ENCODE results near the gene TEX11. TPM values are rescaled to one million over a fixed set of nuclear protein-coding genes. Genes with fewer than 3 reads are reported as not detected.

The TEX11 gene
- total and polyA plus RNA-seq, 8 donors, result 0.18 to 4.6 (median 1.6) TPM; not detected in 5

DNA sequence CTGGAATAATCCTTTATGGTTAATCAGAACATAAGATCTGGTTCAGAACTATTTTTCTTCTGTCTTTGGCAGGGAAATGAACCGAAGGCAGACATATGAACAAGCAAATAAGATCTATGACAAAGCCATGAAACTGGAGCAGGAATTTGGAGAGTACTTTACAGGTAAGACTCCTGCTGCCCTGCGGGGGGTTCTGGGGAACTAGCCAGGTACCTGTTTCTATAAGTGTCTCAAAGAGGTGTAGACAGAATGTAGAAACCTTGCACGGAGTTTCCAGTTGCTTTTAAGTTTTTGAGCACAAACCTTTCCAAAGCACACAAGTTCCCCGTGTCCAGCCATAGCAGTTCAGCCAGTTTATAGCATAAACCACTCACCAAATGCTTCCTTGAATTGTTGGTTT lies 407.7 kb downstream of the TEX11 start:
- H3K27me3 ChIP-seq, result no peaks in the 10 kb centered on the region
- intact Hi-C loops (cut with DNase I; ENCODE audit: low total_unique reads), result no loop called here
- WGBS, 5 donors, result 74 to 95% (median 85%) methylated on average over 4 of the region's 4 CpGs

DNA sequence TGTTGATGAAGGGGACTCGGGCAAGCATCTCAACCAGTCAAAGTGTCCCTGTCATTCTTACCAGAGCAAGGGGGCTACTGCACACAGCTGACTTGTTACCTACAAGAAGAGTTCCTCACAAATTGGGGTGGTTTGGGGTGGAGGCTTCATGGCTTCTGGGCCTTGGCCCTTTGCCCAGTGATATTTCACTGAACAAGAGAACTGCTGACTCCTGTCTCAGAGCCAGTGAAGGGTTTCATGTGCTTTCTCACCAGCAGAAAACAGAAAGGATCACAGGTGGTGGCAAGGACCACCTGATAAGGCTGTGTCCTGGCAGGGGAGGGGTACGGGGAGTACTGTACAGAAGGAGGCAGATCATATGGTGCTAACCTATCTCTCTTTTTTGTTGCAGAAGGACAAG lies 410.4 kb downstream of the TEX11 start:
- 61 to 90% (median 77%) methylated on average over 2 of the region's 2 CpGs for WGBS, 5 donors

More for the DNA sequence above, 407.7 kb downstream of the TEX11 start:
- no peak overlapping the region for H3K27ac ChIP-seq
- no peaks in the 10 kb centered on the region for H3K9me3 ChIP-seq
- H3K4me1 ChIP-seq, result no peaks in the 10 kb centered on the region
- DNase-seq, result no peak
- no peak for TF ChIP-seq POLR2AphosphoS5 (IDR thresholded peaks at IDR 0.05)
- TF ChIP-seq POLR2A (IDR thresholded peaks at IDR 0.05), result no peak
- TF ChIP-seq, protein P1, sequence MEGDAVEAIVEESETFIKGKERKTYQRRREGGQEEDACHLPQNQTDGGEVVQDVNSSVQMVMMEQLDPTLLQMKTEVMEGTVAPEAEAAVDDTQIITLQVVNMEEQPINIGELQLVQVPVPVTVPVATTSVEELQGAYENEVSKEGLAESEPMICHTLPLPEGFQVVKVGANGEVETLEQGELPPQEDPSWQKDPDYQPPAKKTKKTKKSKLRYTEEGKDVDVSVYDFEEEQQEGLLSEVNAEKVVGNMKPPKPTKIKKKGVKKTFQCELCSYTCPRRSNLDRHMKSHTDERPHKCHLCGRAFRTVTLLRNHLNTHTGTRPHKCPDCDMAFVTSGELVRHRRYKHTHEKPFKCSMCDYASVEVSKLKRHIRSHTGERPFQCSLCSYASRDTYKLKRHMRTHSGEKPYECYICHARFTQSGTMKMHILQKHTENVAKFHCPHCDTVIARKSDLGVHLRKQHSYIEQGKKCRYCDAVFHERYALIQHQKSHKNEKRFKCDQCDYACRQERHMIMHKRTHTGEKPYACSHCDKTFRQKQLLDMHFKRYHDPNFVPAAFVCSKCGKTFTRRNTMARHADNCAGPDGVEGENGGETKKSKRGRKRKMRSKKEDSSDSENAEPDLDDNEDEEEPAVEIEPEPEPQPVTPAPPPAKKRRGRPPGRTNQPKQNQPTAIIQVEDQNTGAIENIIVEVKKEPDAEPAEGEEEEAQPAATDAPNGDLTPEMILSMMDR (IDR thresholded peaks at IDR 0.05), result no peak
- TF ChIP-seq EP300 (IDR thresholded peaks at IDR 0.05), result no peak
- H3K36me3 ChIP-seq, result peaks cover 6 to 81% (median 73%) of the 10 kb centered on the region in 4 donors
- H3K4me3 ChIP-seq, result no peak overlapping the region

DNA sequence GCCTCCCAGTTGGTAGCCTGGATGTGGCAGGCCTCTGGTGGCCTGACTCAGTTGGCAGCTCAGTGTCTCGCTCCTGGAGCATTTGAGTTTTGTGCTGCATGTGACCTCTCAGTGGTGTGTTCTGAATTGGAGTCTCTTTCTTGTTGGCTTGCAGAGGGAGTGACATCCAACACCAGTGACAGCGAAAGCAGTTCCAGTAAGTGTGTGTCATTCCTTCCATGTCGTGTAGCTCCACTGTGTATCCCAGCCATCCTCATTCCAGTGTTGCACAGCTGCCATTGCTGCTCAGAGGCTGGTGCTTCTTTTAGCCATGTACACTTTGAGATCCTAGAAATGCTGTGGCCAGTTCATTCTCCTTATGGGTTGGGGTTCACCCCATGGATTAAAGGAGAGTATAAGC lies 411.5 kb downstream of the TEX11 start:
- 74 to 92% (median 89%) methylated on average over 2 to 3 of the region's 3 CpGs for WGBS, 5 donors
- no peak overlapping the region for H3K4me3 ChIP-seq
- no peaks in the 10 kb centered on the region for H3K4me1 ChIP-seq
- H3K27me3 ChIP-seq, result no peaks in the 10 kb centered on the region
- H3K27ac ChIP-seq, result no peak overlapping the region
- DNase-seq, result no peak
- intact Hi-C loops (cut with DNase I; ENCODE audit: low total_unique reads), result no loop called here
- no peaks in the 10 kb centered on the region for H3K9me3 ChIP-seq
- peaks cover 11 to 93% (median 88%) of the 10 kb centered on the region in 4 donors for H3K36me3 ChIP-seq
- no peak for TF ChIP-seq POLR2A (IDR thresholded peaks at IDR 0.05)

More for the DNA sequence above, 410.4 kb downstream of the TEX11 start:
- intact Hi-C loops (cut with DNase I; ENCODE audit: low total_unique reads), result no loop called here
- Histone ChIP-seq H3K9me3 (no peaks in the 10 kb centered on the region), H3K36me3 (peaks cover 11 to 91% (median 90%) of the 10 kb centered on the region in 4 donors), H3K4me1 (no peaks in the 10 kb centered on the region), H3K27me3 (no peaks in the 10 kb centered on the region), H3K4me3 (no peak overlapping the region), H3K27ac (no peak overlapping the region)
- TF ChIP-seq POLR2A (IDR thresholded peaks at IDR 0.05), result no peak
- TF ChIP-seq, protein P1 (IDR thresholded peaks at IDR 0.05), result no peak
- TF ChIP-seq POLR2AphosphoS5 (IDR thresholded peaks at IDR 0.05), result no peak
- no peak for TF ChIP-seq EP300 (IDR thresholded peaks at IDR 0.05)
- no peak for DNase-seq

DNA sequence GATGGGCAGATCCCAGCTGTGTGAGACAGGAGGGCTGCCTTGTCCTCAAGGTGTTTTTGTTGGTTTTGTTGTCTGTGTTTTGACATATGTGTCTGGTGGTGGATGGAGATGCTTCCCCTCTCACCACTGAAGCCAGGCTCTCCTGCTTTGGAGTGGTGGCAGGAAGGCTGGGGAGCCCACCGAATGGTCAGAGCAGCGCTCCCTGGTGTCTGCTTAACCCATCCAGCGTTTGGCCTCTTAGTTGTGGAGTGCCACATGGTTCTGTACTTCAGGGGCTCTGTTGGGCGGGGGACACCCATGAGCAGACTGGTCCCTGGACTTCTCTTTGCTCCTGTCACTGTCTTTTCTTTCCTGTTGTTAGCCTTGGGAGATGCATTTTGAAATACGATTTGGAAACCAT lies 412.0 kb downstream of the TEX11 start:
- H3K36me3 ChIP-seq, result peaks cover 11 to 90% (median 84%) of the 10 kb centered on the region in 4 donors
- intact Hi-C loops (cut with DNase I; ENCODE audit: low total_unique reads), result no loop called here

DNA sequence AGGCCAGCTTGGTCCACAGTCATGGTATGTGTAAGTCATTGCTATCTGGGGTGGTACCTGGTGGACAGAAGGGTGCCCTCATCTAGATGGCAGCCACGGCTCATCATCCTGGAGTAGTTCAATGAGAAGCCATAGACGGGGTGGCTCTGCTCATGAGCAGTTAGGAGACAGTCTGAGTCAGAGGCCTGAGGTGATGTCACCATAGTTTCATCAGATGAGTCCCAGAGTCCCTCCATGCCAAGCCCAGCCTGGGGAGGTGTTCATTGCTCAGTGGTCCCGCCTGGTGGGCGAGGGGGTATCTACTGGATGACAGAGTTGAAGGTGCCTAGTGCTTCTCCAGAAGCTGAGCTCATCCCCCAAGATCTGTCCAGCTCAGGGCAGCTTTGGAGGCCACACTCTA lies 414.1 kb downstream of the TEX11 start:
- no peak overlapping the region for H3K27ac ChIP-seq
- WGBS, 5 donors, result 55 to 100% (median 95%) methylated on average over 3 to 4 of the region's 4 CpGs
- H3K36me3 ChIP-seq, result peaks cover 4 to 71% (median 63%) of the 10 kb centered on the region in 4 donors
- H3K4me1 ChIP-seq, result no peaks in the 10 kb centered on the region
- DNase-seq, result no peak
- intact Hi-C loops (cut with DNase I; ENCODE audit: low total_unique reads), result no loop called here
- TF ChIP-seq POLR2AphosphoS5 (IDR thresholded peaks at IDR 0.05) (no peak), EP300 (IDR thresholded peaks at IDR 0.05) (no peak), POLR2A (IDR thresholded peaks at IDR 0.05) (no peak)
- TF ChIP-seq, protein P1 (IDR thresholded peaks at IDR 0.05), result no peak
- H3K9me3 ChIP-seq, result no peaks in the 10 kb centered on the region
- H3K4me3 ChIP-seq, result no peak overlapping the region
- H3K27me3 ChIP-seq, result no peaks in the 10 kb centered on the region

More for the DNA sequence above, 412.0 kb downstream of the TEX11 start:
- H3K27ac ChIP-seq, result no peak overlapping the region
- no peak for DNase-seq
- no peaks in the 10 kb centered on the region for H3K9me3 ChIP-seq
- no peak for TF ChIP-seq POLR2A (IDR thresholded peaks at IDR 0.05)
- TF ChIP-seq POLR2AphosphoS5 (IDR thresholded peaks at IDR 0.05), result no peak
- no peak for TF ChIP-seq EP300 (IDR thresholded peaks at IDR 0.05)
- TF ChIP-seq, protein P1 (IDR thresholded peaks at IDR 0.05), result no peak
- 61 to 83% (median 72%) methylated on average over 4 to 5 of the region's 5 CpGs for WGBS, 5 donors
- H3K4me1 ChIP-seq, result no peaks in the 10 kb centered on the region
- no peak overlapping the region for H3K4me3 ChIP-seq
- no peaks in the 10 kb centered on the region for H3K27me3 ChIP-seq

Data from stomach (tissue), 9 donors.